ENCODE data around the gene SCAF8.

DNA sequence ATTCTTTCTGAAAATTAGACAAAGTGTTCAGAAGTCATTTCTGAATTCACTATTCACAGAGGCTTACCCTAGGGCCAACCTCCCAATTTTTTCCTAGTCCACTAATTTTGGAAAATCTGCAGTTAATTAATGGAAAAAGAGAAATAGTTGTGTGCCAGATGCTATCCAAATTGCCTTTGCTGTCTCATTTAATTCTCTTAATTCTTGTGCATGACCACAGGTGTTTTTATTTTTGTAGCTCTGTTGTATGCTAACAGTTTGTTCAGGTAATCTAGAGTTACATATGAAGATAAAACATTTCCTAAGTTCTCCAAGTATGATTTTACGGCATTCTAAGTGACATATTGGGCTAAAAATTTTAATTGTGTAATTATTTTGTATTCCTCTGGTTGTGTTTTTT is 96.8 kb downstream of the SCAF8 start:
- TF ChIP-seq, protein P1, sequence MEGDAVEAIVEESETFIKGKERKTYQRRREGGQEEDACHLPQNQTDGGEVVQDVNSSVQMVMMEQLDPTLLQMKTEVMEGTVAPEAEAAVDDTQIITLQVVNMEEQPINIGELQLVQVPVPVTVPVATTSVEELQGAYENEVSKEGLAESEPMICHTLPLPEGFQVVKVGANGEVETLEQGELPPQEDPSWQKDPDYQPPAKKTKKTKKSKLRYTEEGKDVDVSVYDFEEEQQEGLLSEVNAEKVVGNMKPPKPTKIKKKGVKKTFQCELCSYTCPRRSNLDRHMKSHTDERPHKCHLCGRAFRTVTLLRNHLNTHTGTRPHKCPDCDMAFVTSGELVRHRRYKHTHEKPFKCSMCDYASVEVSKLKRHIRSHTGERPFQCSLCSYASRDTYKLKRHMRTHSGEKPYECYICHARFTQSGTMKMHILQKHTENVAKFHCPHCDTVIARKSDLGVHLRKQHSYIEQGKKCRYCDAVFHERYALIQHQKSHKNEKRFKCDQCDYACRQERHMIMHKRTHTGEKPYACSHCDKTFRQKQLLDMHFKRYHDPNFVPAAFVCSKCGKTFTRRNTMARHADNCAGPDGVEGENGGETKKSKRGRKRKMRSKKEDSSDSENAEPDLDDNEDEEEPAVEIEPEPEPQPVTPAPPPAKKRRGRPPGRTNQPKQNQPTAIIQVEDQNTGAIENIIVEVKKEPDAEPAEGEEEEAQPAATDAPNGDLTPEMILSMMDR (IDR thresholded peaks at IDR 0.05) = no peak
- TF ChIP-seq EZH2phosphoT487 (IDR thresholded peaks at IDR 0.05; ENCODE audit: borderline replicate concordance, low read depth) = no peak
- TF ChIP-seq GATA2 (CRISPR knock-in tag; IDR thresholded peaks at IDR 0.05) = no peak
- no peak for TF ChIP-seq NFIC (IDR thresholded peaks at IDR 0.05; ENCODE audit: borderline replicate concordance)
- TF ChIP-seq POLR2AphosphoS5 (IDR thresholded peaks at IDR 0.05; ENCODE audit: low read depth, low read length) = no peak
- TF ChIP-seq, protein P2, sequence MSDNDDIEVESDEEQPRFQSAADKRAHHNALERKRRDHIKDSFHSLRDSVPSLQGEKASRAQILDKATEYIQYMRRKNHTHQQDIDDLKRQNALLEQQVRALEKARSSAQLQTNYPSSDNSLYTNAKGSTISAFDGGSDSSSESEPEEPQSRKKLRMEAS (IDR thresholded peaks at IDR 0.05; ENCODE audit: low read depth) = no peak
- peak in 1 of 2 experiments; percentile 74; a peak in 1 of 4 replicates for TF ChIP-seq EP300 (IDR thresholded peaks at IDR 0.05; ENCODE audit: borderline replicate concordance in 1 of 2, low read depth in 1 of 2, low read length in 1 of 2)
- no peak for TF ChIP-seq SIN3A (IDR thresholded peaks at IDR 0.05; ENCODE audit: borderline replicate concordance, low read depth, low read length)
- TF ChIP-seq RFX5 (IDR thresholded peaks at IDR 0.05; ENCODE audit: low read length) = no peak

Measured in SK-N-SH (cell line).